NB4 (cell line): ENCODE measurements around the gene SLC35G3.

Source experiments
- MAX ChIP-seq: IDR thresholded peaks from 2 replicates; pipeline ENCODE4 v1.6.1; 2011; ENCODE audit warnings: low read depth, low read length
- MYC ChIP-seq: IDR thresholded peaks from 2 replicates; pipeline ENCODE4 v1.6.1; 2011; ENCODE audit warnings: low read depth, low read length
- POLR2A ChIP-seq: IDR thresholded peaks from 2 replicates; pipeline ENCODE4 v1.6.1; 2011; ENCODE audit warnings: mild to moderate bottlenecking; ENCODE audit not compliant: insufficient read length; ENCODE audit errors: extremely low read depth
- TF ChIP-seq, protein P1 (sequence below): IDR thresholded peaks from one replicate; pipeline ENCODE4 v1.5.1; 2012; ENCODE audit warnings: low read depth, low read length

DNA sequence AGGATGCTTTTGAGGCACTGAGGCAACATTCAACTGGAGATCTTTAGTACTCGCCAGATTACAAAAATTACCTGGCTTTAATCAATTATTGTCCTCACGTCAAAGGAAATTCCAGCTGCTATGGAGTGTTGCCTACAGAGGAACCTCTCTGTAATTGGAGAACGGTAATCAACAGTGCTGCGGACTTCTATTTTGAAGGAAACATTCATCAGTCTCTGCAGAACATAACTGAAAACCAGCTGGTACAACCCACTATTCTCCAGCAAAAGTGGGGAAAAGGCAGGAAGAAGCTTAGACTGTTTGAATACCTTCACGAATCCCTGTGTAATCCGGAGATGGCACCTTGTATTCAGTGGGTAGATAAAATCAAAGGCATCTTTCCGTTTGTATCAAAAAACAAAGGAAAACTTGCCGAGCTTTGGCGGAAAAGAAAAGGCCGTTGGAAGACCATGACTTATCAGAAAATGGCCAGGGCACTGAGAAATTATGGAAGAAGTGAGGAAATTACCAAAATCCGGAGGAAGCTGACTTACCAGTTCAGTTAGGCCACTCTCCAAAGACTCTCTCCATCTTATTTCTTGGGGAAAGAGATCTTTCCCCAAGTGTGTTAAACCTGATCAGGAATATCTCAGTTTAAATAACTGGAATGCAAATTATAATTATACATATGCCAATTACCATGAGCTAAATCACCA lies 3.0 kb downstream of the SLC35G3 start:
- TF ChIP-seq, protein P1, sequence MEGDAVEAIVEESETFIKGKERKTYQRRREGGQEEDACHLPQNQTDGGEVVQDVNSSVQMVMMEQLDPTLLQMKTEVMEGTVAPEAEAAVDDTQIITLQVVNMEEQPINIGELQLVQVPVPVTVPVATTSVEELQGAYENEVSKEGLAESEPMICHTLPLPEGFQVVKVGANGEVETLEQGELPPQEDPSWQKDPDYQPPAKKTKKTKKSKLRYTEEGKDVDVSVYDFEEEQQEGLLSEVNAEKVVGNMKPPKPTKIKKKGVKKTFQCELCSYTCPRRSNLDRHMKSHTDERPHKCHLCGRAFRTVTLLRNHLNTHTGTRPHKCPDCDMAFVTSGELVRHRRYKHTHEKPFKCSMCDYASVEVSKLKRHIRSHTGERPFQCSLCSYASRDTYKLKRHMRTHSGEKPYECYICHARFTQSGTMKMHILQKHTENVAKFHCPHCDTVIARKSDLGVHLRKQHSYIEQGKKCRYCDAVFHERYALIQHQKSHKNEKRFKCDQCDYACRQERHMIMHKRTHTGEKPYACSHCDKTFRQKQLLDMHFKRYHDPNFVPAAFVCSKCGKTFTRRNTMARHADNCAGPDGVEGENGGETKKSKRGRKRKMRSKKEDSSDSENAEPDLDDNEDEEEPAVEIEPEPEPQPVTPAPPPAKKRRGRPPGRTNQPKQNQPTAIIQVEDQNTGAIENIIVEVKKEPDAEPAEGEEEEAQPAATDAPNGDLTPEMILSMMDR = no peak
- TF ChIP-seq POLR2A (no peak), MAX (no peak), MYC (no peak)
